Thoracic aorta (tissue), 2 donors: ENCODE data around the gene MCCD1. TPM values are rescaled to one million over a fixed set of nuclear protein-coding genes. Genes with fewer than 3 reads are reported as not detected.

ENCODE experiments used
- ATAC-seq: fragments of 150-250 bp; one replicate; pipeline ENCODE4 v1.8.0; 2017; ENCODE audit warnings: low read depth; ENCODE audit not compliant: insufficient number of reproducible peaks, low FRiP score
- DNase-seq: peaks from one replicate; pipeline ENCODE4 v3.0.0-alpha.2; 2020; ENCODE audit warnings: low spot score
- H3K27ac ChIP-seq, 2 donors: fragments of 200-600 bp; sonication (generic); 1 replicate in 1 of 2; 2 replicates in 1 of 2; pipeline ENCODE4 v1.5.1; 2016; ENCODE audit warnings: mild to moderate bottlenecking in 2 of 2, moderate library complexity in 2 of 2
- H3K27me3 ChIP-seq: fragments of 200-600 bp; sonication (generic); replicated peaks from 2 replicates; pipeline ENCODE4 v1.6.0; 2016; ENCODE audit warnings: mild to moderate bottlenecking; ENCODE audit not compliant: insufficient read depth
- H3K36me3 ChIP-seq: fragments of 200-600 bp; sonication (generic); one replicate; pipeline ENCODE4 v1.5.1; 2016
- H3K4me1 ChIP-seq, 2 donors: fragments of 200-600 bp; sonication (generic); 1 replicate in 1 of 2; 2 replicates in 1 of 2; pipeline versions ENCODE4 v1.5.1 to v1.6.0; 2016; ENCODE audit warnings: low read depth in 2 of 2, mild to moderate bottlenecking in 1 of 2; ENCODE audit not compliant: control insufficient read depth in 1 of 2
- H3K4me3 ChIP-seq: fragments of 200-600 bp; sonication (generic); 2 replicates; pipeline ENCODE4 v1.5.1; 2016; ENCODE audit warnings: mild to moderate bottlenecking
- H3K9me3 ChIP-seq: fragments of 200-600 bp; sonication (generic); 2 replicates; pipeline ENCODE4 v1.5.1; 2016
- CTCF ChIP-seq: fragments of 200-600 bp; sonication (generic); IDR thresholded peaks from one replicate; pipeline ENCODE4 v1.5.1; 2019; ENCODE audit warnings: antibody characterized with exemption
- total RNA-seq, 2 donors: library from RNA; depleted of rRNA; stranded (reverse); fragments of >200 nt; gene quantifications; one replicate each; pipeline versions ENCODE4 v1.1.0 to v1.2.3, GENCODE V29; 2016

MCCD1 gene
- total RNA-seq, 2 donors from 2014 or later, result not detected

GRCh38 chr6:31560697-31561058, 31.9 kb downstream of the MCCD1 start:
- no peak for DNase-seq
- ATAC-seq, result no peak
- Histone ChIP-seq H3K4me3 (no peak overlapping the region), H3K27ac (peak overlapping the region in 1 of 2 donors; percentile 41), H3K27me3 (no peaks in the 10 kb centered on the region), H3K9me3 (no peaks in the 10 kb centered on the region), H3K36me3 (peaks cover 23% of the 10 kb centered on the region), H3K4me1 (peaks cover 12 to 24% of the 10 kb centered on the region in 2 donors)
- no peak for TF ChIP-seq CTCF

- Histone ChIP-seq H3K27me3 (no peaks in the 10 kb centered on the region), H3K27ac (no peak overlapping the region), H3K9me3 (no peaks in the 10 kb centered on the region), H3K36me3 (no peaks in the 10 kb centered on the region), H3K4me3 (no peak overlapping the region), H3K4me1 (no peaks in the 10 kb centered on the region)
- no peak for TF ChIP-seq CTCF
- ATAC-seq (no peak), DNase-seq (no peak)
Observed at GRCh38 chr6:31567531-31568370, 39.0 kb downstream of the MCCD1 start.

- Histone ChIP-seq H3K4me3 (no peak overlapping the region), H3K27ac (no peak overlapping the region), H3K27me3 (no peaks in the 10 kb centered on the region), H3K4me1 (no peaks in the 10 kb centered on the region), H3K9me3 (no peaks in the 10 kb centered on the region), H3K36me3 (no peaks in the 10 kb centered on the region)
- ATAC-seq (no peak), DNase-seq (no peak)
- TF ChIP-seq CTCF, result no peak
Observed at GRCh38 chr6:31568537-31568961, 39.8 kb downstream of the MCCD1 start.

- Histone ChIP-seq H3K27me3 (no peaks in the 10 kb centered on the region), H3K4me1 (no peaks in the 10 kb centered on the region), H3K36me3 (no peaks in the 10 kb centered on the region), H3K9me3 (no peaks in the 10 kb centered on the region), H3K4me3 (no peak overlapping the region), H3K27ac (no peak overlapping the region)
- ATAC-seq, result no peak
- no peak for TF ChIP-seq CTCF
- no peak for DNase-seq
Observed at GRCh38 chr6:31569861-31570536, 41.2 kb downstream of the MCCD1 start.

- no peak within 1 kb of the TSS for H3K27ac ChIP-seq
- no peaks in the 10 kb centered on the region for H3K4me1 ChIP-seq
- no peak for ATAC-seq
- no peaks in the 10 kb centered on the region for H3K36me3 ChIP-seq
- H3K9me3 ChIP-seq, result no peaks in the 10 kb centered on the region
- no peak for DNase-seq
- no peak for TF ChIP-seq CTCF
- H3K27me3 ChIP-seq, result no peaks in the 10 kb centered on the region
- H3K4me3 ChIP-seq, result peak within 1 kb of the TSS; percentile 21
Observed at GRCh38 chr6:31572041-31572911, 43.5 kb downstream of the MCCD1 start, which contains the start of gene LTA. Gene LTA, plus strand, starts transcription at chr6:31572289. Its CDS starts 454 bp downstream, at chr6:31572743.
